Measurements from ENCODE around the gene PARP15. TPM values are rescaled to one million over a fixed set of nuclear protein-coding genes. Genes with fewer than 3 reads are reported as not detected.

Gene PARP15
- total and polyA plus RNA-seq, 2 experiments from 2014 or later: 0.58 to 0.63 TPM

DNA sequence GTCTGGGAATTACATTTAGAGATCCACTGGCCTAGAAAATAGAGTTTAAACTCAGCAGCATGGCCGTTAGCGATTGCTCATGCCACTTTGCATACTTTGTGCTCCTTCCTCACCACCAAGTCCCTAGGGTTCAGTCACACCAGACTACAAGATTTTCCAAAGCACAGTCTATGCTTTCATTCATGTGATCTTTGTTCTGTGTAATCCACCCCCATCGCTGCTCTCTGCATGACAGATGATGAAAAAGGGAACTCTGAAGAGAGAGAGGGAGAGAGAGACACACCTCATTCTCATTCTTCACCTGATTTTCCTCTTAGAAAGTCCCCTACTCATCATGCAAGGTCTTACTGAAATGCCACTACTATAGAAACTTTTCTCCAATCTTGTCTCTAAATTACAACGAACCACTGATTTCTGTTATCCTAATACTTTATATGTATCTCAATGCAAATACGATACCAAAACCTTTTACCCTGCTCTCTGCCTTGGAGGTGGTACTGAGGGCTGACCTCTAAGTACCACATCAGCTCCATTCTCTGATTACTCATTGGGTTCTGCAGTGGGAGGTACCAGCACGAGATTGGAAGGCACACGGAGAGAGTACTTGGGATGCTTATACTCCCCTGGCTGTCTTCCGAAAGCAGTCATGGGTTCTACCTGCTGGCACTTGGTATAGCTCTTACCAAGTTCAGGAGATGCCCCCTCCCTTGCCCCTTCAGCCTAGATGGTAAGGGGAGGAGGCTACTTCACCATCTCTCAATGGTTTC is 1.1 kb upstream of the PARP15 start:
- no peaks in the 10 kb centered on the region for H4K20me1 ChIP-seq (ENCODE audit: insufficient read depth, poor library complexity, severe bottlenecking)
- H3K9me3 ChIP-seq (ENCODE audit: low read depth): peaks cover 2% of the 10 kb centered on the region
- H3K4me1 ChIP-seq (ENCODE audit: insufficient read depth): no peaks in the 10 kb centered on the region
- peaks cover 3% of the 10 kb centered on the region for H3K36me3 ChIP-seq (replicated peaks; ENCODE audit: insufficient read depth, low read depth)
- 72% methylated on average over 8 of the region's 8 CpGs for WGBS (ENCODE audit: low lambda C conversion rate, missing lambda C conversion rate)
- no peak for TF ChIP-seq EZH2 (IDR thresholded peaks at IDR 0.05; ENCODE audit: borderline replicate concordance)
- TF ChIP-seq, protein P1, sequence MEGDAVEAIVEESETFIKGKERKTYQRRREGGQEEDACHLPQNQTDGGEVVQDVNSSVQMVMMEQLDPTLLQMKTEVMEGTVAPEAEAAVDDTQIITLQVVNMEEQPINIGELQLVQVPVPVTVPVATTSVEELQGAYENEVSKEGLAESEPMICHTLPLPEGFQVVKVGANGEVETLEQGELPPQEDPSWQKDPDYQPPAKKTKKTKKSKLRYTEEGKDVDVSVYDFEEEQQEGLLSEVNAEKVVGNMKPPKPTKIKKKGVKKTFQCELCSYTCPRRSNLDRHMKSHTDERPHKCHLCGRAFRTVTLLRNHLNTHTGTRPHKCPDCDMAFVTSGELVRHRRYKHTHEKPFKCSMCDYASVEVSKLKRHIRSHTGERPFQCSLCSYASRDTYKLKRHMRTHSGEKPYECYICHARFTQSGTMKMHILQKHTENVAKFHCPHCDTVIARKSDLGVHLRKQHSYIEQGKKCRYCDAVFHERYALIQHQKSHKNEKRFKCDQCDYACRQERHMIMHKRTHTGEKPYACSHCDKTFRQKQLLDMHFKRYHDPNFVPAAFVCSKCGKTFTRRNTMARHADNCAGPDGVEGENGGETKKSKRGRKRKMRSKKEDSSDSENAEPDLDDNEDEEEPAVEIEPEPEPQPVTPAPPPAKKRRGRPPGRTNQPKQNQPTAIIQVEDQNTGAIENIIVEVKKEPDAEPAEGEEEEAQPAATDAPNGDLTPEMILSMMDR (IDR thresholded peaks at IDR 0.05; ENCODE audit: poor library complexity): no peak
- no peak for TF ChIP-seq EZH2phosphoT487 (IDR thresholded peaks at IDR 0.05; ENCODE audit: low read depth, severe bottlenecking, unreplicated experiment)
- H3K27me3 ChIP-seq: no peaks in the 10 kb centered on the region
- no peak overlapping the region for H3K4me2 ChIP-seq
- DNase-seq (ENCODE audit: low spot score): no peak
- no peak overlapping the region for H3K27ac ChIP-seq
- no peak overlapping the region for H2AFZ ChIP-seq
- H3K4me3 ChIP-seq: no peak overlapping the region
- no peaks in the 10 kb centered on the region for H3K9me2 ChIP-seq (replicated peaks; ENCODE audit: insufficient read depth)
- no peaks in the 10 kb centered on the region for H3K79me2 ChIP-seq

DNA sequence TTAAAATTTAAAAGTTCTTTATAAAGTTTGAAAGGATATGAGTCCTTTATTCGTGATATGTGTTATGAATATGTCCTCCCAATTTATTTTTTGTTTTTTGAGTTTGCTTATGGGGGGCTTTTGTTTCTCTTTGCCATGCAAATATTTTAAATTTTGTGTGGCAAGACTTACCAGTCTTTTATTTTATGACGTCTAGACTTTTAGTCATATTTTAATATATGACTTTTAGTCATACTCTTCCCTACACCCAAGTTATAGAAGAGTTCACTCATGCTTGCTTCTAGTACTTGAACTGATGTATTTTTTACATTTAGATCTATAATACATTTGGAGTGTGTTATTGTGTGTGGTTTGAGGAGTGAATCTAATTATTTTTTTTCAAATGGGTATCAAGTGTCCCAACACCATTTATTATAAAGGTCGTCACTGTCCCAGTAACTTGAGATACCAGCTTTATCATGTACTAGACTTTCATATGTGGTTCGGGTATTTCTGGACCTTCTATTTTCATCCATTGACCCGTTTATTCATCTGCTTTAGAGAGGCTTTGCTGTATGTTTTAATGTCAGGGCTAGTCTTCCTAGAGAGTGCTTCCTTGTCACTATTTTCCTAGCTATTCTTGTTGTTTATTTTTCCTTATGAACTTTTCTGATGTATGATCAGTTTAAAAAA is 755 bp downstream of the PARP15 start:
- no peaks in the 10 kb centered on the region for H3K9me2 ChIP-seq (replicated peaks; ENCODE audit: insufficient read depth)
- TF ChIP-seq, protein P1 (IDR thresholded peaks at IDR 0.05; ENCODE audit: poor library complexity): no peak
- TF ChIP-seq EZH2 (IDR thresholded peaks at IDR 0.05; ENCODE audit: borderline replicate concordance) (no peak), EZH2phosphoT487 (IDR thresholded peaks at IDR 0.05; ENCODE audit: low read depth, severe bottlenecking, unreplicated experiment) (no peak)
- no peaks in the 10 kb centered on the region for H3K79me2 ChIP-seq
- peaks cover 17% of the 10 kb centered on the region for H3K9me3 ChIP-seq (ENCODE audit: low read depth)
- no peak for DNase-seq (ENCODE audit: low spot score)
- H3K4me2 ChIP-seq: peak overlapping the region; percentile 87
- H2AFZ ChIP-seq: peak overlapping the region; percentile 78
- 68% methylated on average over 5 of the region's 5 CpGs for WGBS (ENCODE audit: low lambda C conversion rate, missing lambda C conversion rate)
- H3K4me1 ChIP-seq (ENCODE audit: insufficient read depth): no peaks in the 10 kb centered on the region
- H3K36me3 ChIP-seq (replicated peaks; ENCODE audit: insufficient read depth, low read depth): no peaks in the 10 kb centered on the region
- H3K4me3 ChIP-seq: no peak overlapping the region
- H4K20me1 ChIP-seq (ENCODE audit: insufficient read depth, poor library complexity, severe bottlenecking): no peaks in the 10 kb centered on the region
- no peak overlapping the region for H3K27ac ChIP-seq
- H3K27me3 ChIP-seq: no peaks in the 10 kb centered on the region

DNA sequence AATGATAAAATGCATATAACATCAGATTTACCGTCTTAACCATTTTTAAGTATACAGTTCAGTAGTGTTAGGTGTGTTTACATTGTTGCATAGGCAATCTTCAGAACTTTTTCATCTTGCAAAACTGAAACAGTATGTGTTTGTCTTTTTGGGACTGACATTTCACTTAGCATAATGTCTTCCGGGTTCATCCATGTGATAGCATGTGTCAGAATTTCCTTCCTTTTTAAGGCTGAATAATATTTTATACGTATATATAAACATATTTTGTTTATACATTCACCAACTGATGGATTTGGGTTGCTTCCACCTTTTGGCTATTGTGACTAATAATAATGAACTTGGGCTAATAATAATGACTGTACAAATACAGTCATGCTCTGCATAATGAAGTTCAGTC is 3.0 kb downstream of the PARP15 start:
- Histone ChIP-seq H3K4me1 (ENCODE audit: insufficient read depth) (no peaks in the 10 kb centered on the region), H2AFZ (no peak overlapping the region), H3K9me2 (replicated peaks; ENCODE audit: insufficient read depth) (no peaks in the 10 kb centered on the region), H3K4me3 (no peak overlapping the region), H3K36me3 (replicated peaks; ENCODE audit: insufficient read depth, low read depth) (no peaks in the 10 kb centered on the region), H3K27ac (no peak overlapping the region), H3K9me3 (ENCODE audit: low read depth) (peaks cover 17% of the 10 kb centered on the region), H3K79me2 (no peaks in the 10 kb centered on the region), H4K20me1 (ENCODE audit: insufficient read depth, poor library complexity, severe bottlenecking) (no peaks in the 10 kb centered on the region), H3K27me3 (no peaks in the 10 kb centered on the region), H3K4me2 (no peak overlapping the region)
- TF ChIP-seq EZH2phosphoT487 (IDR thresholded peaks at IDR 0.05; ENCODE audit: low read depth, severe bottlenecking, unreplicated experiment) (no peak), EZH2 (IDR thresholded peaks at IDR 0.05; ENCODE audit: borderline replicate concordance) (no peak)
- TF ChIP-seq, protein P1 (IDR thresholded peaks at IDR 0.05; ENCODE audit: poor library complexity): no peak
- no peak for DNase-seq (ENCODE audit: low spot score)
- WGBS (ENCODE audit: low lambda C conversion rate, missing lambda C conversion rate): 60% methylated on average over 3 of the region's 3 CpGs
